IPS-15b (cell line): ENCODE measurements around the gene ABHD6.
"Not testable (repeated sequence)": the region's sequence is repeated elsewhere in the genome, so short reads cannot be mapped to it uniquely, and the experiment has no call there.

ENCODE experiments used
- H3K27me3 ChIP-seq: one replicate; pipeline ENCODE4 v1.6.1; 2013; ENCODE audit warnings: low read length; ENCODE audit not compliant: control insufficient read depth, insufficient read depth
- H3K36me3 ChIP-seq: one replicate; pipeline ENCODE4 v1.6.1; 2013; ENCODE audit warnings: low read length; ENCODE audit not compliant: control insufficient read depth, insufficient read depth
- H3K4me1 ChIP-seq: one replicate; pipeline ENCODE4 v1.6.1; 2013; ENCODE audit warnings: mild to moderate bottlenecking, low read length; ENCODE audit not compliant: control insufficient read depth, insufficient read depth
- H3K4me3 ChIP-seq: one replicate; pipeline ENCODE4 v1.5.1; 2013; ENCODE audit warnings: low read depth, low read length
- H3K9ac ChIP-seq: one replicate; pipeline ENCODE4 v1.6.1; 2013; ENCODE audit warnings: low read depth, mild to moderate bottlenecking, low read length
- H3K9me3 ChIP-seq: one replicate; pipeline ENCODE4 v1.6.1; 2013; ENCODE audit warnings: mild to moderate bottlenecking, low read length; ENCODE audit not compliant: control insufficient read depth, insufficient read depth

Gene ABHD6

GRCh38 chr3:58250093-58250707 is 12.6 kb downstream of the ABHD6 start:
- peaks cover 5% of the 10 kb centered on the region for H3K4me1 ChIP-seq
- H3K9me3 ChIP-seq, result no peaks in the 10 kb centered on the region
- H3K9ac ChIP-seq, result no peak overlapping the region
- no peaks in the 10 kb centered on the region for H3K27me3 ChIP-seq
- H3K36me3 ChIP-seq, result no peaks in the 10 kb centered on the region
- H3K4me3 ChIP-seq, result no peak overlapping the region

GRCh38 chr3:58251631-58252035 is 14.0 kb downstream of the ABHD6 start:
- H3K4me3 ChIP-seq, result no peak overlapping the region
- H3K9me3 ChIP-seq, result no peaks in the 10 kb centered on the region
- H3K36me3 ChIP-seq, result no peaks in the 10 kb centered on the region
- no peaks in the 10 kb centered on the region for H3K27me3 ChIP-seq
- H3K9ac ChIP-seq, result no peak overlapping the region
- H3K4me1 ChIP-seq, result peaks cover 5% of the 10 kb centered on the region

- Histone ChIP-seq H3K9me3 (no peaks in the 10 kb centered on the region), H3K27me3 (no peaks in the 10 kb centered on the region), H3K9ac (no peak overlapping the region), H3K4me1 (peaks cover 5% of the 10 kb centered on the region), H3K36me3 (no peaks in the 10 kb centered on the region), H3K4me3 (no peak overlapping the region)
These were observed 16.6 kb downstream of the ABHD6 start for GRCh38 chr3:58254144-58254543.

- H3K4me1 ChIP-seq, result no peaks in the 10 kb centered on the region
- H3K36me3 ChIP-seq, result no peaks in the 10 kb centered on the region
These were observed 18.5 kb downstream of the ABHD6 start for GRCh38 chr3:58256061-58256460.

GRCh38 chr3:58256511-58256910 is 18.9 kb downstream of the ABHD6 start:
- Histone ChIP-seq H3K4me1 (no peaks in the 10 kb centered on the region), H3K4me3 (no peak overlapping the region), H3K9me3 (no peaks in the 10 kb centered on the region), H3K36me3 (no peaks in the 10 kb centered on the region), H3K27me3 (no peaks in the 10 kb centered on the region), H3K9ac (no peak overlapping the region)

More at GRCh38 chr3:58256061-58256460, 18.5 kb downstream of the ABHD6 start:
- Histone ChIP-seq H3K27me3 (no peaks in the 10 kb centered on the region), H3K9me3 (no peaks in the 10 kb centered on the region), H3K4me3 (no peak overlapping the region), H3K9ac (no peak overlapping the region)

GRCh38 chr3:58258392-58259055 is 20.9 kb downstream of the ABHD6 start:
- no peaks in the 10 kb centered on the region for H3K9me3 ChIP-seq
- no peak overlapping the region for H3K4me3 ChIP-seq
- H3K9ac ChIP-seq, result no peak overlapping the region
- no peaks in the 10 kb centered on the region for H3K27me3 ChIP-seq
- no peaks in the 10 kb centered on the region for H3K36me3 ChIP-seq
- H3K4me1 ChIP-seq, result no peaks in the 10 kb centered on the region

- Histone ChIP-seq H3K36me3 (no peaks in the 10 kb centered on the region), H3K4me1 (no peaks in the 10 kb centered on the region), H3K9ac (no peak overlapping the region), H3K27me3 (no peaks in the 10 kb centered on the region), H3K9me3 (no peaks in the 10 kb centered on the region), H3K4me3 (no peak overlapping the region)
These were observed 22.7 kb downstream of the ABHD6 start for GRCh38 chr3:58260261-58260731.

- H3K9me3 ChIP-seq, result no peaks in the 10 kb centered on the region
- H3K4me1 ChIP-seq, result no peaks in the 10 kb centered on the region
- no peak overlapping the region for H3K4me3 ChIP-seq
- no peaks in the 10 kb centered on the region for H3K27me3 ChIP-seq
- H3K36me3 ChIP-seq, result no peaks in the 10 kb centered on the region
- H3K9ac ChIP-seq, result no peak overlapping the region
These were observed 23.1 kb downstream of the ABHD6 start for GRCh38 chr3:58260733-58261132.

GRCh38 chr3:58261954-58262666 is 24.5 kb downstream of the ABHD6 start:
- no peaks in the 10 kb centered on the region for H3K4me1 ChIP-seq
- H3K27me3 ChIP-seq, result no peaks in the 10 kb centered on the region
- no peak overlapping the region for H3K9ac ChIP-seq
- H3K9me3 ChIP-seq, result no peaks in the 10 kb centered on the region
- H3K36me3 ChIP-seq, result no peaks in the 10 kb centered on the region
- H3K4me3 ChIP-seq, result no peak overlapping the region

GRCh38 chr3:58266577-58266976 is 29.0 kb downstream of the ABHD6 start:
- Histone ChIP-seq H3K36me3 (no peaks in the 10 kb centered on the region), H3K4me1 (no peaks in the 10 kb centered on the region), H3K9ac (no peak overlapping the region), H3K4me3 (no peak overlapping the region), H3K9me3 (no peaks in the 10 kb centered on the region), H3K27me3 (no peaks in the 10 kb centered on the region)

- not testable (repeated sequence) for H3K4me1 ChIP-seq, H3K4me3 ChIP-seq, H3K9me3 ChIP-seq, H3K27me3 ChIP-seq, H3K36me3 ChIP-seq, H3K9ac ChIP-seq
These were observed 30.0 kb downstream of the ABHD6 start for GRCh38 chr3:58267543-58267942.

- Histone ChIP-seq H3K9me3 (no peaks in the 10 kb centered on the region), H3K9ac (no peak overlapping the region), H3K4me3 (no peak overlapping the region), H3K27me3 (no peaks in the 10 kb centered on the region), H3K36me3 (no peaks in the 10 kb centered on the region), H3K4me1 (no peaks in the 10 kb centered on the region)
These were observed 31.8 kb downstream of the ABHD6 start for GRCh38 chr3:58269356-58269755.
